Left lung (tissue), 10 donors: ENCODE results near the gene CLNK. TPM values are rescaled to one million over a fixed set of nuclear protein-coding genes. Genes with fewer than 3 reads are reported as not detected.
A peak's percentile ranks its signal among the peaks of the same experiment; 100 is the strongest.

Experiments used
- ATAC-seq: fragments of 200-7000 bp; cut with Tn5 transposase; one replicate; pipeline ENCODE4 v1.9.1; 2020; ENCODE audit warnings: moderate library complexity
- DNase-seq, 4 donors: peaks; one replicate each; pipeline ENCODE4 v3.0.0-alpha.2; 2013 to 2020
- H3K27ac ChIP-seq, 2 donors: fragments of 200-600 bp; sonication (generic) in 1 of 2; one replicate each; pipeline versions ENCODE4 v1.5.0 to v1.8.0; 2020 to 2021
- H3K27me3 ChIP-seq, 2 donors: fragments of 200-600 bp; sonication (generic) in 1 of 2; one replicate each; pipeline versions ENCODE4 v1.5.0 to v1.8.0; 2020 to 2021
- H3K36me3 ChIP-seq, 2 donors: fragments of 200-600 bp; sonication (generic) in 1 of 2; one replicate each; pipeline versions ENCODE4 v1.5.0 to v1.8.0; 2020 to 2021
- H3K4me1 ChIP-seq, 2 donors: fragments of 200-600 bp; one replicate each; pipeline ENCODE4 v1.8.0; 2021
- H3K4me3 ChIP-seq, 2 donors: fragments of 200-600 bp; sonication (generic) in 1 of 2; one replicate each; pipeline versions ENCODE4 v1.5.0 to v1.8.0; 2020 to 2021; ENCODE audit warnings: mild to moderate bottlenecking in 1 of 2
- H3K9me3 ChIP-seq, 2 donors: fragments of 200-600 bp; sonication (generic) in 1 of 2; one replicate each; pipeline versions ENCODE4 v1.5.0 to v1.8.0; 2020 to 2021
- CTCF ChIP-seq, 2 donors: fragments of 200-600 bp; sonication (generic) in 1 of 2; IDR thresholded peaks; one replicate each; pipeline versions ENCODE4 v1.5.0 to v1.8.0; 2021; ENCODE audit warnings: antibody characterized with exemption in 2 of 2
- intact Hi-C, 2 donors: fragments of 100-400 bp; cut with DNase I; formaldehyde crosslinking; loops; one replicate each; pipeline versions ENCODE4 v1.11.2 to v1.14.2; 2022
- polyA plus RNA-seq, 6 donors: library from polyadenylated mRNA; unstranded; fragments of 120-200 nt; gene quantifications; one replicate each; pipeline ENCODE4 v1.2.1, GENCODE V29; 2013; ENCODE audit not compliant: insufficient read length in 6 of 6
- total RNA-seq, 2 donors: library from RNA; stranded (reverse); fragmentation: NEBNext Ultra II Directional; extraction: Animal tissue kit (Norgen Biotek cat#: 25700); gene quantifications; one replicate each; pipeline ENCODE4 v1.2.1, GENCODE V29; 2021
- donor health status: DM: no; HTN: yes; CAD: no.
- donor health status: DM: no; HTN: no; CAD: no.

The CLNK gene
- total and polyA plus RNA-seq, 8 donors: 0.13 to 0.61 (median 0.31) TPM

GRCh38 chr4:10587296-10587695, 97.3 kb downstream of the CLNK start:
- no peak for ATAC-seq
- TF ChIP-seq CTCF (IDR thresholded peaks at IDR 0.05): no peak
- no peak for DNase-seq
- H3K9me3 ChIP-seq: no peaks in the 10 kb centered on the region
- peaks cover 0 to 15% of the 10 kb centered on the region in 2 donors for H3K4me1 ChIP-seq
- no peak overlapping the region for H3K27ac ChIP-seq
- no peaks in the 10 kb centered on the region for H3K27me3 ChIP-seq
- H3K4me3 ChIP-seq: no peak overlapping the region
- H3K36me3 ChIP-seq: no peaks in the 10 kb centered on the region
- intact Hi-C loops: no loop called here

GRCh38 chr4:10584042-10584441, 100.5 kb downstream of the CLNK start:
- peak; percentile 95 for ATAC-seq

GRCh38 chr4:10582951-10583350, 101.6 kb downstream of the CLNK start:
- Histone ChIP-seq H3K9me3 (no peaks in the 10 kb centered on the region), H3K4me1 (peaks cover 0 to 15% of the 10 kb centered on the region in 2 donors), H3K27ac (no peak overlapping the region), H3K27me3 (no peaks in the 10 kb centered on the region), H3K4me3 (no peak overlapping the region), H3K36me3 (no peaks in the 10 kb centered on the region)
- TF ChIP-seq CTCF (IDR thresholded peaks at IDR 0.05): no peak
- no peak for ATAC-seq
- no peak for DNase-seq
- intact Hi-C loops: no loop called here

More at GRCh38 chr4:10584042-10584441, 100.5 kb downstream of the CLNK start:
- H3K4me3 ChIP-seq: no peak overlapping the region
- no peaks in the 10 kb centered on the region for H3K9me3 ChIP-seq
- H3K4me1 ChIP-seq: peaks cover 0 to 15% of the 10 kb centered on the region in 2 donors
- no peak overlapping the region for H3K27ac ChIP-seq
- no peaks in the 10 kb centered on the region for H3K36me3 ChIP-seq
- DNase-seq: peak in 2 of 4 donors; percentile 24 to 36
- intact Hi-C loops: no loop called here
- H3K27me3 ChIP-seq: no peaks in the 10 kb centered on the region
- TF ChIP-seq CTCF (IDR thresholded peaks at IDR 0.05): no peak

- Histone ChIP-seq H3K27ac (no peak overlapping the region), H3K9me3 (no peaks in the 10 kb centered on the region), H3K27me3 (no peaks in the 10 kb centered on the region), H3K4me3 (no peak overlapping the region), H3K4me1 (peaks cover 0 to 15% of the 10 kb centered on the region in 2 donors), H3K36me3 (no peaks in the 10 kb centered on the region)
- ATAC-seq: peak; percentile 85
- peak; percentile 63 to 75 for TF ChIP-seq CTCF (IDR thresholded peaks at IDR 0.05)
- peak in 2 of 4 donors; percentile 25 to 54 for DNase-seq
- intact Hi-C loops: no loop called here
Measured at GRCh38 chr4:10582059-10582686, 102.4 kb downstream of the CLNK start.

DNA sequence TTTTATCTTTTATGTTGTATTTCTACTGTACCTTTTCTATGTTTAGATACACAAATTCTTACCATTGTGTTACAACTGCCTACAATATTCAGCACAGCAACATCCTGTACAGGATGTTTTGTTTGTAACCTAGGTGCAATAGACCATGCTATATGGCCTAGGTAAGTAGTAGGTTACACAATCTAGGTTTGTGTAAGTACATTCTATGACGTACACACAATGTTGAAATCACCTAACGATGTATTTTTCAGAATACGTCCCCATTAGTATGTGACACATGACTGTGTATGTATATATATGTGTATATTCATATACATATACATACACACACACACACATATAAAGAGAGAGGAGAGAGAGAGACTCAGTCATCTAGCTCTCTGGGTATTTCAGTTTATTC, 103.5 kb downstream of the CLNK start:
- no peak for DNase-seq
- intact Hi-C loops: no loop called here
- H3K36me3 ChIP-seq: no peaks in the 10 kb centered on the region
- TF ChIP-seq CTCF (IDR thresholded peaks at IDR 0.05): no peak
- H3K4me1 ChIP-seq: peaks cover 0 to 15% of the 10 kb centered on the region in 2 donors
- ATAC-seq: no peak
- H3K9me3 ChIP-seq: no peaks in the 10 kb centered on the region
- no peak overlapping the region for H3K27ac ChIP-seq
- no peak overlapping the region for H3K4me3 ChIP-seq
- H3K27me3 ChIP-seq: no peaks in the 10 kb centered on the region
